Measurements from ENCODE around the gene TAF11L12.

DNA sequence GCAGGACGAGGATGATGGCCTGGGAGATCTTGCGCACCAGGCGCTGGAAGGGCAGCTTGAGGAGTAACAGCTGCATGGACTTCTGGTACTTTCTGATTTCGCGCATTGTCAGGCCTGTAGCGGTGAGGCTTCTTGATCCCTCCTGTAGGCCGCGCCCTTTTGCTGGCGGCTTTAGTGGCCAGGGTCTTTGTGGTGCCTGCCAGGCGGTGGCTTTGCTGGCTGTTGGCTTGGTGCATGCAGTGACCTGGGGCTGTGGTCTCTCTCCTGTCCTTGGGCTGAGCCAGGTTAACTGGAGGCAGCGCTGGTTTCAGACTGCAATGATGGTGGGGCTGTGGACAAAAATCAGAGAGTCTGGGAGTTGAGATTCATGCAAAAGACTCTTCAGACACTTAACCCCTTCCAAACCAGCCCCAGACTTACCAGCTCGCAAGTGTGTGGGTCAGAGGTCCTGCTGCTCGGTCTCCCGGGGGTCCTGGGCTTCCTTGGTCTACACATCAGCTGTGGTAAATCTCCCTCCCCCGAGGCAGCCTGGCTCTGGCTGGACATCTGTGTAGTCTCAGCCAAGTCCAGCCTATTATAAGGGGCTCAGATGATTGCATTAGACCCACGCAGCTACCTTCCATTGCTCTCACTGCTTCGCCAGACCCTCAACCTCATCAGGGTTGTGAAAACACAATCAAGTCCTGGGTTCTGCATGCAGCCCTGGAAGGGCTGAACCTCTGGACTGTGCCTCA, 4.8 kb downstream of the TAF11L12 start:
- TF ChIP-seq, protein P1, sequence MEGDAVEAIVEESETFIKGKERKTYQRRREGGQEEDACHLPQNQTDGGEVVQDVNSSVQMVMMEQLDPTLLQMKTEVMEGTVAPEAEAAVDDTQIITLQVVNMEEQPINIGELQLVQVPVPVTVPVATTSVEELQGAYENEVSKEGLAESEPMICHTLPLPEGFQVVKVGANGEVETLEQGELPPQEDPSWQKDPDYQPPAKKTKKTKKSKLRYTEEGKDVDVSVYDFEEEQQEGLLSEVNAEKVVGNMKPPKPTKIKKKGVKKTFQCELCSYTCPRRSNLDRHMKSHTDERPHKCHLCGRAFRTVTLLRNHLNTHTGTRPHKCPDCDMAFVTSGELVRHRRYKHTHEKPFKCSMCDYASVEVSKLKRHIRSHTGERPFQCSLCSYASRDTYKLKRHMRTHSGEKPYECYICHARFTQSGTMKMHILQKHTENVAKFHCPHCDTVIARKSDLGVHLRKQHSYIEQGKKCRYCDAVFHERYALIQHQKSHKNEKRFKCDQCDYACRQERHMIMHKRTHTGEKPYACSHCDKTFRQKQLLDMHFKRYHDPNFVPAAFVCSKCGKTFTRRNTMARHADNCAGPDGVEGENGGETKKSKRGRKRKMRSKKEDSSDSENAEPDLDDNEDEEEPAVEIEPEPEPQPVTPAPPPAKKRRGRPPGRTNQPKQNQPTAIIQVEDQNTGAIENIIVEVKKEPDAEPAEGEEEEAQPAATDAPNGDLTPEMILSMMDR (conservative IDR thresholded peaks at IDR 0.05) = no peak
- no peak for TF ChIP-seq ZFX (IDR thresholded peaks at IDR 0.05)

Measured in C4-2B (cell line).